GM08714 (cell line): ENCODE data around the gene PTGES3L.
A peak's percentile ranks its signal among the peaks of the same experiment; 100 is the strongest.
"Not testable (repeated sequence)": the region's sequence is repeated elsewhere in the genome, so short reads cannot be mapped to it uniquely, and the experiment has no call there.

ENCODE experiments used
- H3K4me3 ChIP-seq: fragments of 200-500 bp; sonication (Bioruptor generic); 2 replicates; pipeline ENCODE4 v1.5.1; 2014; ENCODE audit warnings: mild to moderate bottlenecking, low read length, inconsistent platforms
- ZNF274 ChIP-seq: IDR thresholded peaks from 2 replicates; pipeline ENCODE4 v1.6.1; 2012; ENCODE audit warnings: mild to moderate bottlenecking, low read depth, low read length

The PTGES3L gene

DNA sequence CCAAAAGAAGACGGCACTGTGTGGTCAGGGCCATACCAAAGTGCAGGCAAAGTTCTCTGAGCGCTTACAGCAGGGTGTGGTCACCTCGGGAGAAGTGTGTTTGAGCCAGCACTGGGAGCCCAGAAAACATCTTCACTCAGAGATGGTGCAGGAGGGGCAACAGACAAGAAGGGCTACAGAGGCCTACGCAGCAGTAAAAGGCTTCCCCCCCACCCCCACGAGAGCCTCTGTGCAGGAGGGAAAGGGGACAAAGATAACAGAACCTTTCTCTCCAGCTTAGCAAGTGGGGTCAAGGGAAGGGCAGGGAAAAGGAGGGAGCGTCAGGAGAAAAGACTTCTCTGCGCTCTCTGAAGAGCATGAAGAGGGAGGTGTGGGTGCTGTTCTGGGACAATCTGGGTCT lies 39.5 kb upstream of the PTGES3L start:
- H3K4me3 ChIP-seq, result no peak overlapping the region
- no peak for TF ChIP-seq ZNF274

DNA sequence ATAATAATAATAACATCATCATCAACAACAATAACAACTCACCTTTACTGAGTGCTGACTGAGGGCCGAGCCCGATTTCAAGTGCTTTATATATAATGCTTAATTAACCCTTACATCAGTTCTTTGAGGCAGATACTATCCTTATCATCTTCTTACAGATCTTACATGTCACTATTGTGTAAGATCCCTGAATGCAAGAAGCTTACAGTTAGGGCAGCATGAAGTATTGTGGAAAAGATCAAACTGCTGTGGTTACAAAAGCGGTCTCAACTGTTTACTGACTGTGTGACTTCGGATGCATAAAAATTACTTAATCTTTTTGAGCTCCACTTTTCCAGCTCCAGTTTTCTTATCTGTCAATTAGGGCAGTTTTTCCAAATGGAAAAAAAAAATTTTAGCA lies 39.1 kb upstream of the PTGES3L start:
- no peak for TF ChIP-seq ZNF274
- H3K4me3 ChIP-seq, result no peak overlapping the region

DNA sequence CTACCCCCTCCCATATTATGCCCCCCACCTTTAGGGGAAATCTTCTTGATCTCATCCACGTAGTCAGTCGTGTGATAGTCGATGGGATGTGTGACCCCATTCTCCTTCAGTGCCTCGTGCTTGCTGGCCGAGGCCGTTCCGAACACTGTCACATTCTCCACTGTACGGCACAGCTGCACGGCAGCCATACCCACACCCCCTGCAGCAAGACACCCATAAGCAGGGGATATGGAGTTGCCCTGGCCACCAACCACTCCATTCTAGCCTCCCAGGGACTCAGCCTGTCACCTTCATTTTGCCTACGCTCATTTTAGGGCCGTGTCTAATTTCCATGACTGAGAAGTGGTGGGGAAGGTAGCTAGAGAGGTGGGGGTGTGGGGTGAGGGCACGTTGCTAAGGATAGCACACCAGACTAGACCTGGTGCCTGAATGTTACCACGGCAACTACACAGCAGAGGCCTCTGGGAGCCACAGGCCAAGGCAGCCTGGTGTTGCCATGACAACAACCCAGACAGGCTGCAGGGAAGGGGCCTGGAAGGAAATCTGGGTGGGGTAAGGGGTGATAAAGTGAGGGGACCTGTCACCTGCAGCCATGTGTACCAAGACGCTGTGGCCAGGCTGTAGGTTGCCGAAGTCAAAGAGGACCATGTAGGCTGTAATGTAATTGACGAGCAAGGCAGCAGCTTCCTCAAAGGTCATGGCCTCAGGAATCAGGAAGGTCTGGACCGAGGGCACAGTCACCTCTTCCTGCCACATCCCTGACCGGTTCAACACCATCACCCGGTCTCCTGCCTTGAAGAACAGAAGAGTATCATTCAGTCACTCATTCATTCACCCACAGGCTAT lies 38.4 kb upstream of the PTGES3L start:
- no peak overlapping the region for H3K4me3 ChIP-seq
- TF ChIP-seq ZNF274, result no peak

DNA sequence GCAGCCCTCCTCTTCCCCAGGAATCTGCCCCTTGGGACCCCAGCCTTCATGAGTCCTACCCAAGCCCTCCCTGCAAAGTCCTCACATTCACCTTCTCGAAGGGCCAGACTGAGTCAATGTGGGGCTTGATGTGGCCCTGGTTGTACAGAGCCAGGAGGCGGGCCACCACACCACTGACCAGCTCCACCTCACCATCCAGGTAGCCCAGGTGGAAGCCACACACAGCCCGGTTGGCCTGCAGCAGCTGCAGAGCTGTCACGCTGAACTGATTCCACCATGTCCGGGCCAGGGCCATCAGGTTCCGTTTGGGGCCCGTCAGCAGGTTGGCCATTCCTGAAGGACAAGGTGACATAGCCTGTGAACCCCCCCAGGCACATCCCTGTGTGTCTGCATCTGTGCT lies 36.3 kb upstream of the PTGES3L start:
- no peak overlapping the region for H3K4me3 ChIP-seq
- TF ChIP-seq ZNF274, result no peak

DNA sequence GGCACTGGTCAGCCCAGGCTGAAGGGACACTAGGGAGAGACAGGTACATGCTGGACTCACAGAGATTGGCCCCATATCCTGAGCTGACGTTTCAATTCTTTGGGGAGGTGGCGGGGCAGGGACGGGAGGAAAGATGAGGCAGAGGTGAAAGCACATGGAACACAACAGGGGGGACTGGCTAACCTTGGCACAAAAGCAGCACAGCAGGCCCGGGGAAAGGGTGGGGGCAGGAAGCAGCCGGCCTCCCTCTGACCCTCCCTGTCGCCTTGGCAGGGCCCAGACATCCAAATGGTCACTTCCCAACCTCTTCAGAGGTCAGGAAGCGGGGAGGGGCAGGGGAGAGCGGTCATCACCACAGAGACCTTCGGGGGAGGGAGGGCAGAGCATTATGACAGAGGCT lies 35.7 kb upstream of the PTGES3L start:
- TF ChIP-seq ZNF274, result no peak

DNA sequence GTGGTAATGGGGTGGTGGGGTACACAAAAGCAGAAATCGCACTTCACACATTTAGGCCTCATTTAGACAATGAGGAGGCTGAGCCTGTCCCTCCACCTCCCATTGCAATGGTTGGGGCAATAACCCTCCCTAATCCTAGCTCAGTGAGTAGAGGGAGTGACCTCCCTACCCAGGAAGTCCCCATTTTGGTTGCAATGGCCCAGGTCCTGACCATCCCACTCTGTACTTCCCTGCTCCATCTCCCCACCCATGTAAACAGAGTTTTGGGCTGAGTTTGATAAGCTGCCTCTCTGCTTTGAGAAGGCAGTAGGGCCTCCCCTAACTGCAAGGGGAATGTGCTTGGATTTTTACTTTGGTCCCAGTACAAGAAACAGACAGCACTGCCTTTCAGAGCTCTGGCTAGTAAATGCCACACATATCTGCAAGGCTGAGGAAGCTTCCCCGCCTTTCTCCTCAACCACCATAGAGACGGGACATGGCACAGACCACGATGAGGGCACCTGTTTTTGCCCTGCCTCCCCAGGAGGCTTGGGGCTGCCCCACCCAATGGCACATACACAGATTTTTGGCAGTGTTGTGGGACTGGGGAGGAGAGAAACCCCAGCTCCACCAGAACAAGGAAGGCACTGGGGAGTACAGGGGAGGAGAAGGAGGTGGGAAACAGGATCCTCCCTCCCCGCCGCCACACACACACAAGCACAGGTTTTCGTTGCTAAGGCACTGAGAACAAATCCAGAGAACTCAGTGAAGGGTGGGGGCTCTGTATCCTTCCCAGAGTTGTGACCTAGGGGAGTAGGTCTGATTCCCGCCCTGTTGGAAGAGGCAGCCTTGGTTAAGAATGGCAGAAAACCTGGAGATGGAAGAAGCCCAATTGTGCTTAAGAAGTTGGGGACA lies 35.0 kb upstream of the PTGES3L start:
- no peak overlapping the region for H3K4me3 ChIP-seq
- TF ChIP-seq ZNF274, result no peak

More for the DNA sequence above, 35.7 kb upstream of the PTGES3L start:
- H3K4me3 ChIP-seq, result no peak overlapping the region

DNA sequence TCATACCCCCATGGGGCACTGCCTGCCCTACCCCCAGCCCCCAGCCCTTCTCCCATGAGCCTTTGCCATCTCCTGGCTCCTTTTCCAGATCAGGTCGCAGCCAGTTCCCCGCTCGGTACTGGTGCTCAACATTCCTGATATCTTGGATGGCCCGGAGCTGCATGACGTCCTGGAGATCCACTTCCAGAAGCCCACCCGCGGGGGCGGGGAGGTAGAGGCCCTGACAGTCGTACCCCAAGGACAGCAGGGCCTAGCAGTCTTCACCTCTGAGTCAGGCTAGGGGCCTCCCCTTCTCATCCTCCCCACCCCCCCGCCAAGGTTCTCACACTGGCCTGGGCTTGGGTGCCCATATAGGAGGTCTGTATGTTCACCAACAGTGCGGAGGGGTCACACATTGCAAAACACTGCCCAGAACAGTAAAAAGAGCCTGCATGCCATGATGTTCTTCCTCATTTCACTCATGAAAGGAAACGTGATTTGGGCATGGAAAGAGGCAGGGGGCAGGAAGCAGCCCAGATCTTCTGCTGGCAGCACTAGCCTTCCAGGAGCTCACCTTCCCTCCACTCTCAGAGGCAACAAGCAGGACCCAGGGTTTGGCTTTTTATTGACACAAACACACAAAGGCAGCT lies 34.3 kb upstream of the PTGES3L start:
- no peak for TF ChIP-seq ZNF274

DNA sequence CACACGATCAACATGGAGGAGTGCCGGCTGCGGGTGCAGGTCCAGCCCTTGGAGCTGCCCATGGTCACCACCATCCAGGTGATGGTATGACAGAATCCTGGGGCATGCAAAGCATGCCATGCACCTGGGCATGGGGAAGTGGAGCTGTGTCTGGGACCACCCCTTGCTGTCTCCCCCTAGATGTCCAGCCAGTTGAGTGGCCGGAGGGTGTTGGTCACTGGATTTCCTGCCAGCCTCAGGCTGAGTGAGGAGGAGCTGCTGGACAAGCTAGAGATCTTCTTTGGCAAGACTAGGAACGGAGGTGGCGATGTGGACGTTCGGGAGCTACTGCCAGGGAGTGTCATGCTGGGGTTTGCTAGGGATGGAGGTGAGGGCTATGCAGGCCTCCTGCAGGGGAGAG lies 33.4 kb upstream of the PTGES3L start:
- TF ChIP-seq ZNF274, result no peak
- no peak overlapping the region for H3K4me3 ChIP-seq

More for the DNA sequence above, 34.3 kb upstream of the PTGES3L start:
- H3K4me3 ChIP-seq, result no peak overlapping the region

DNA sequence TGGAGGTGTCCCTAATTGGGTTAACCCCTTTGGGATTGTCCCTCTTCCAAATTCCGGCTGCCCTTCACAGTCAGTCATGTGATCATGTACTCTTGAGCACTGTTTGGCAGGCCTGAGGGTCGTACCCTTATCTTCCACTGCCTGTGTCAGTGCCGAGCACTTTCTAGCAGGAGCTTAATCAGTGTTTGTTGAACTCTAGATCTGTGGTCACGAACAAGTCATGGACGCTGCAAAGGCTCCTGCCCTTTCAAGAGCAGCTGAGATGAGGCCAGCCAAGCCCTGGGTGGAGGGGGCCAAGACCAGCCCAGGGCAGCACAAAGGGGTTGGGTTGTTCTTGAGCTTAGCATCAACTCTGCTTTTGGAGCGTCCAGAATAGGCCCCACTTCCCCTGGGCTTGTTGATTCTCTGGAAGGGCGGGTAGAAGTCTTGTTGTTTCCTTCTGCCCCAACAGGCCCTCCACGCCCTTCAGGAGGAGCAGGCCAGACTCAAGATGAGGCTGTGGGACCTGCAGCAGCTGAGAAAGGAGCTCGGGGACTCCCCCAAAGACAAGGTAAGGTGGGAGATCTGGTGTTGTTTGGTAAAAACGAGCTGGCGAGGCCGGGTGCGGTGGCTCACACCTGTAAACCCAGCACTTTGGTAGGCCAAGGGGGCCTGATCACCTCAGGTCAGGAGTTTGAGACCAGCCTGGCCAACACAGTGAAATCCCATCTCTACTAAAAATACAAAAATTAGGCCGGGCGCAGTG lies 32.0 kb upstream of the PTGES3L start:
- no peak for TF ChIP-seq ZNF274
- no peak overlapping the region for H3K4me3 ChIP-seq

DNA sequence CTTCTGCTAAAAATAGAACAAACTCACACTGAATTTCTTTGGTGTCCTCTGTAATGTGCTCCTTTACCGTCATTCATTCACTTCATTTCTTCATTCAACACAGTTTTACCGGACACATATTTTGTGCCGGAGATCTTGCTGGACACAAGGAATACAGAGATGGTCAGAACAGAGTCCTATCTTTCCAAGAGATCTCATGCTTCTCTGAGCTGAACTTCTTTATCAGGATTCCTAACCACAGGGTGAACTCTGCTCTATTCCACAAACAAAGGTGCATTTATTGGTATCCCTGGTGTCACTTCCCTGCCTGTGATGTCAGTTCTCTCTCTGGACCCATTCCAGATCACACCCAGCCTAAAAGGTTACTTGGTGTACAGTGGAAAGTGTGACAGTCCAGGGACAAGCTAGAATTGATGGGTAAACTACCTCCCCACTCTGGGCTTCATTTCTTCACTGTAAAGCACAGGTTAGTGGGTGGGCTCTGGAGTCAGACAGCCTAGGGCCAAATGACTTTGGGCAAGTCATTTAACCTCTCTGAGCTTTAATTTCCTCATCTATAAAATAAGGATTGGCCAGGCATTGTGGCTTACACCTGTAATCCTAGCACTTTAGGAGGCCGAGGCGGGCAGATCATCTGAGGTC lies 30.9 kb upstream of the PTGES3L start:
- H3K4me3 ChIP-seq, result no peak overlapping the region

DNA sequence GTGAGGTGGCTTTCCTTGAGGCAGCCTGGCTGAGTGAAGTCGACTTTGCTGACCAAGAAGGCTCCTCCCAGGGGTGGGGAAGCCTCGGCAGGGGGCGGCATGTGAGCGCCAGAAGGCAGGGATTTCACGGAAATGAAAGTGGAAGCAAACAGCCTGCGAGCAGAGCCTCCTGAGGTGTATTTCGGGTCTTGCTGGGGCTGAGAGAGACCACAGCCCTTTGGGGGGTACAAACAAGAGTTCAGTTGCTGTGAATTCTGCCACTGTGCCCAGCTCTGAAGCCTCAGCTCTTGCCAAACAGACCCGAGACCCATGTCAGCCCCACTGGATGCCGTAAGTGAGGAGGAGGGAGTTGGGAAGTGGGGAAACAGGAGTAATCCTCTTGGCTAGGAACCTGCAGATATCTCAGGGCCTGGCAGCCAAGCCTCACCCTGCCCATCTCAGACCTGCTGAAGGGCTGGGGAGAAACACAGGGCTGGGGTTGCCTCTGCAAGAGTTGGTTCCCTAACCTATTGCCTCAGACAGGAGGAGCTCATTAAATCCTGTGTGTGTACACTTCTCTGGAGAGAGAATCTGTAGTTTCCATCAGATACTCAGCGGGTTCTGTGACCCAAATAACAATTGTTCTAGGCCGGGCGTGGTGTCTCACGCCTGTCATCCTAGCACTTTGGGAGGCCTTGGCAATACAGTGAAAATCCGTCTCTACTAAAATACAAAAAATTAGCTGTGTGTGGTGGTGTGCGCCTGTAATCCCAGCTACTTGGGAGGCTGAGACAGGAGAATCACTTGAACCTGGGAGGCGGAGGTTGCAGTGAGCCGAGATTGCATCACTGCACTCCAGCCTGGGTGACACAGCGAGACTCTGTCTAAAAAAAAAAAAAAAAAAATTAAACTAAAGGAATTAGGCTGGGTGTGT lies 27.0 kb upstream of the PTGES3L start, which contains the start of gene IFI35:
TSS of gene IFI35 (plus strand) at position 146 of the 913 bp plus-strand sequence. CDS start at position 310, 164 bp downstream.
- peak within 1 kb of the TSS; percentile 75 for H3K4me3 ChIP-seq
- TF ChIP-seq ZNF274, result no peak

More for the DNA sequence above, 30.9 kb upstream of the PTGES3L start:
- no peak for TF ChIP-seq ZNF274

DNA sequence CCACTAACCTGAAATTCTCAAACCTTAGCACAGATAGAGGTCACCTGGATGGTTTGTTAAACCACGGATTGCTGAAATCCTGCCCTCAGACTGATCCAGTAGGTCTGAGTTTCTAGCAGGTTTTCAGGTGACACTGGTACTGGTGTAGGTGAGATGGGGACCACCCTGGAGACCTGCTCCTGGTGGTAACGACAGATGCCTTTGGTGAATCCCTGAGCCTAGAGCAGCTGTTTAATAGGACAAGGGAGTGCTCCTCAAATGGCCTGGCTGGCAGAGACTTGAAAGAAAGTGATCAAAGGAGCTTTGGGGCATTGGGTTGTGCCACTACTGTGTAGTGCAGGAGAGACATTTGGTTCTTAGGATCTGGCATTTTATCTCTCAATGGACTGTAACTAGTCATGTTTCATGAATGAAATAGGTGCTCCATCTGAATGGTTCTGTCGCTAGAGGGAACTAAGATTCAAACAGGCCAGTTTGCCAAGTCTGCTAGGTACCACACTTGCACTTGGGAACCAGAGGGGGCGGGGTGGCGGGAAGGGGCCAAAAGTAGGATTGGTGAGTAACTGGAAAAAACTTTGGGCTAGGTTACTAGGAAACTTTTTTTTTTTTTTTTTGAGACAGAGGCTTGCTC lies 23.8 kb upstream of the PTGES3L start:
- H3K4me3 ChIP-seq, result no peak overlapping the region
- no peak for TF ChIP-seq ZNF274

DNA sequence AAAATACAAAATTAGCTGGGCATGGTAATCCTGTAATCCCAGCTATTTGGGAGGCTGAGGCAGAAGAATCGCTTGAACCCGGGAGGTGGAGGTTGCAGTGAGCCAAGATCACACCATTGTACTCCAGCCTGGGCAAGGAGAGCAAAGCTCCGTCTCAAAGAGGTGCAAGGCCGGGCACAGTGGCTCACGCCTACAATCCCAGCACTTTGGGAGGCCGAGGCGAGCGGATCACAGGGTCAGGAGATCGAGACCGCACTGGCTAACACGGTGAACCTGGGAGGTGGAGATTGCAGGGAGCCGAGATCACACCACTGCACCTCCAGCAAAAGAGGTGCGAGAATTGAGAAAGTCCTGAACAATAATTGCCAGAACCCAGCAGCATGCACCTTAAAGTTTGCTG lies 21.0 kb upstream of the PTGES3L start:
- H3K4me3 ChIP-seq, result not testable (repeated sequence)
